ENCODE results near the gene IGHMBP2. TPM values are rescaled to one million over a fixed set of nuclear protein-coding genes. Genes with fewer than 3 reads are reported as not detected.

Gene IGHMBP2
- total RNA-seq, 2 experiments from 2014 or later = 24.1 to 24.9 TPM

GRCh38 chr11:68959465-68960293 is 56.0 kb downstream of the IGHMBP2 start:
- CTCF ChIA-PET = no interaction called here
- DNase-seq = no peak
- Mint-ChIP-seq H3K27me3 (no peaks in the 10 kb centered on the region), H3K9me3 (no peaks in the 10 kb centered on the region), H3K4me1 (peaks cover 15% of the 10 kb centered on the region), H3K27ac (no peak overlapping the region), H3K4me3 (no peak overlapping the region), H3K36me3 (ENCODE audit: low read depth) (peaks cover 10% of the 10 kb centered on the region)
- POLR2A ChIA-PET = no interaction called here

- CTCF ChIA-PET = no interaction called here
- Mint-ChIP-seq H3K4me3 (no peak overlapping the region), H3K9me3 (no peaks in the 10 kb centered on the region), H3K27ac (no peak overlapping the region), H3K4me1 (peaks cover 14% of the 10 kb centered on the region), H3K27me3 (no peaks in the 10 kb centered on the region), H3K36me3 (ENCODE audit: low read depth) (peaks cover 13% of the 10 kb centered on the region)
- DNase-seq = no peak
- POLR2A ChIA-PET = no interaction called here
These were observed 56.8 kb downstream of the IGHMBP2 start for GRCh38 chr11:68960294-68961071.

- no peaks in the 10 kb centered on the region for H3K9me3 Mint-ChIP-seq
- no peak for DNase-seq
- H3K4me3 Mint-ChIP-seq = no peak overlapping the region
- H3K27me3 Mint-ChIP-seq = no peaks in the 10 kb centered on the region
- no peak overlapping the region for H3K27ac Mint-ChIP-seq
- peaks cover 22% of the 10 kb centered on the region for H3K4me1 Mint-ChIP-seq
- ChIA-PET CTCF (no interaction called here), POLR2A (no interaction called here)
- peaks cover 15% of the 10 kb centered on the region for H3K36me3 Mint-ChIP-seq (ENCODE audit: low read depth)
These were observed 57.6 kb downstream of the IGHMBP2 start for GRCh38 chr11:68961245-68961644.

GRCh38 chr11:68962527-68963250 is 59.0 kb downstream of the IGHMBP2 start:
- ChIA-PET POLR2A (interaction anchor here (0.7 to 1.3 kb wide), 2 partner anchors 58 to 82 kb away, joined by 3 to 4 read pairs; partner anchors contain the start of genes IGHMBP2 and MRPL21), CTCF (interaction anchor here (0.9 kb wide), 1 partner anchor 13 kb away, joined by 4 read pairs; no protein-coding TSS in a partner anchor)
- peak; percentile 44 for DNase-seq
- H3K27ac Mint-ChIP-seq = peak overlapping the region; percentile 81
- peak overlapping the region; percentile 33 for H3K4me3 Mint-ChIP-seq
- H3K4me1 Mint-ChIP-seq = peaks cover 31% of the 10 kb centered on the region
- H3K36me3 Mint-ChIP-seq (ENCODE audit: low read depth) = peaks cover 15% of the 10 kb centered on the region
- H3K9me3 Mint-ChIP-seq = no peaks in the 10 kb centered on the region
- no peaks in the 10 kb centered on the region for H3K27me3 Mint-ChIP-seq

- no peak overlapping the region for H3K4me3 Mint-ChIP-seq
- no peak for DNase-seq
- no peaks in the 10 kb centered on the region for H3K9me3 Mint-ChIP-seq
- ChIA-PET POLR2A (no interaction called here), CTCF (interaction anchor here (0.9 kb wide), 1 partner anchor 14 kb away, joined by 4 read pairs; no protein-coding TSS in a partner anchor)
- no peak overlapping the region for H3K27ac Mint-ChIP-seq
- H3K36me3 Mint-ChIP-seq (ENCODE audit: low read depth) = peaks cover 15% of the 10 kb centered on the region
- H3K4me1 Mint-ChIP-seq = peaks cover 32% of the 10 kb centered on the region
- peaks cover 3% of the 10 kb centered on the region for H3K27me3 Mint-ChIP-seq
These were observed 60.1 kb downstream of the IGHMBP2 start for GRCh38 chr11:68963779-68964178.

GRCh38 chr11:68965901-68966853 is 62.5 kb downstream of the IGHMBP2 start:
- POLR2A ChIA-PET = interaction anchor here (0.9 to 1.9 kb wide), 4 partner anchors 14 to 71 kb away, joined by 3 to 5 read pairs (median 3); partner anchors contain the start of genes IGHMBP2 and MRPL21
- Mint-ChIP-seq H3K9me3 (no peaks in the 10 kb centered on the region), H3K27ac (peak overlapping the region; percentile 86), H3K4me1 (peaks cover 32% of the 10 kb centered on the region), H3K4me3 (no peak overlapping the region), H3K36me3 (ENCODE audit: low read depth) (peaks cover 15% of the 10 kb centered on the region), H3K27me3 (peaks cover 3% of the 10 kb centered on the region)
- CTCF ChIA-PET = interaction anchor here (0.9 to 1.1 kb wide), 3 partner anchors 9 to 23 kb away, joined by 3 to 4 read pairs (median 4); no protein-coding TSS in a partner anchor
- peak; percentile 51 for DNase-seq

GRCh38 chr11:68966894-68967780 is 63.4 kb downstream of the IGHMBP2 start:
- no peak overlapping the region for H3K4me3 Mint-ChIP-seq
- DNase-seq = no peak
- ChIA-PET POLR2A (interaction anchor here (1.9 kb wide), 1 partner anchor 18 kb away, joined by 5 read pairs; no protein-coding TSS in a partner anchor), CTCF (interaction anchor here (0.9 to 1.1 kb wide), 2 partner anchors 10 to 22 kb away, joined by 4 read pairs; no protein-coding TSS in a partner anchor)
- H3K36me3 Mint-ChIP-seq (ENCODE audit: low read depth) = peaks cover 15% of the 10 kb centered on the region
- peaks cover 3% of the 10 kb centered on the region for H3K27me3 Mint-ChIP-seq
- peaks cover 32% of the 10 kb centered on the region for H3K4me1 Mint-ChIP-seq
- no peaks in the 10 kb centered on the region for H3K9me3 Mint-ChIP-seq
- no peak overlapping the region for H3K27ac Mint-ChIP-seq

GRCh38 chr11:68968306-68969250 is 64.9 kb downstream of the IGHMBP2 start:
- H3K36me3 Mint-ChIP-seq (ENCODE audit: low read depth) = peaks cover 12% of the 10 kb centered on the region

GRCh38 chr11:68969386-68969785 is 65.7 kb downstream of the IGHMBP2 start:
- Mint-ChIP-seq H3K4me1 (peaks cover 19% of the 10 kb centered on the region), H3K27me3 (peaks cover 8% of the 10 kb centered on the region), H3K9me3 (no peaks in the 10 kb centered on the region), H3K27ac (no peak overlapping the region), H3K36me3 (ENCODE audit: low read depth) (peaks cover 8% of the 10 kb centered on the region), H3K4me3 (no peak overlapping the region)
- CTCF ChIA-PET = no interaction called here
- POLR2A ChIA-PET = interaction anchor here (0.6 kb wide), 1 partner anchor 22 kb away, joined by 3 read pairs; no protein-coding TSS in a partner anchor
- DNase-seq = no peak

More at GRCh38 chr11:68968306-68969250, 64.9 kb downstream of the IGHMBP2 start:
- H3K9me3 Mint-ChIP-seq = no peaks in the 10 kb centered on the region
- no peak overlapping the region for H3K4me3 Mint-ChIP-seq
- ChIA-PET CTCF (no interaction called here), POLR2A (interaction anchor here (0.6 kb wide), 1 partner anchor 21 kb away, joined by 3 read pairs; no protein-coding TSS in a partner anchor)
- DNase-seq = no peak
- no peak overlapping the region for H3K27ac Mint-ChIP-seq
- H3K27me3 Mint-ChIP-seq = peaks cover 8% of the 10 kb centered on the region
- H3K4me1 Mint-ChIP-seq = peaks cover 23% of the 10 kb centered on the region

GRCh38 chr11:68970921-68971636 is 67.4 kb downstream of the IGHMBP2 start:
- Mint-ChIP-seq H3K9me3 (no peaks in the 10 kb centered on the region), H3K27me3 (peaks cover 8% of the 10 kb centered on the region), H3K36me3 (ENCODE audit: low read depth) (peaks cover 2% of the 10 kb centered on the region), H3K4me1 (peaks cover 14% of the 10 kb centered on the region), H3K27ac (no peak overlapping the region), H3K4me3 (no peak overlapping the region)
- POLR2A ChIA-PET = no interaction called here
- CTCF ChIA-PET = no interaction called here
- no peak for DNase-seq

All from activated CD4-positive, alpha-beta memory T cell treated with anti-CD3 and anti-CD28 coated beads, Interleukin-2, amount 10 ng/mL, durations not matched to agents 7 days and 5 days (primary cell).